ENCODE measurements around the gene YKT6. TPM values are rescaled to one million over a fixed set of nuclear protein-coding genes. Genes with fewer than 3 reads are reported as not detected.
A peak's percentile ranks its signal among the peaks of the same experiment; 100 is the strongest.

The YKT6 gene
- total and polyA plus RNA-seq, 7 donors, result 47.7 to 153 (median 68.7) TPM

GRCh38 chr7:44226396-44226753 is 25.6 kb downstream of the YKT6 start:
- Histone ChIP-seq H3K27ac (peak overlapping the region; percentile 68), H3K4me1 (peaks cover 8% of the 10 kb centered on the region), H3K4me3 (no peak overlapping the region), H3K27me3 (ENCODE audit: insufficient read depth in 3 of 3, low read length in 2 of 3) (peaks cover 0 to 1% (median 0%) of the 10 kb centered on the region in 3 donors), H3K36me3 (ENCODE audit: insufficient read depth in 1 of 2, low read depth in 1 of 2) (peaks cover 0 to 3% of the 10 kb centered on the region in 2 donors), H3K9me3 (no peaks in the 10 kb centered on the region)
- WGBS, 3 donors, result 43 to 65% (median 48%) methylated on average over 17 of the region's 17 CpGs
- TF ChIP-seq, protein P1, sequence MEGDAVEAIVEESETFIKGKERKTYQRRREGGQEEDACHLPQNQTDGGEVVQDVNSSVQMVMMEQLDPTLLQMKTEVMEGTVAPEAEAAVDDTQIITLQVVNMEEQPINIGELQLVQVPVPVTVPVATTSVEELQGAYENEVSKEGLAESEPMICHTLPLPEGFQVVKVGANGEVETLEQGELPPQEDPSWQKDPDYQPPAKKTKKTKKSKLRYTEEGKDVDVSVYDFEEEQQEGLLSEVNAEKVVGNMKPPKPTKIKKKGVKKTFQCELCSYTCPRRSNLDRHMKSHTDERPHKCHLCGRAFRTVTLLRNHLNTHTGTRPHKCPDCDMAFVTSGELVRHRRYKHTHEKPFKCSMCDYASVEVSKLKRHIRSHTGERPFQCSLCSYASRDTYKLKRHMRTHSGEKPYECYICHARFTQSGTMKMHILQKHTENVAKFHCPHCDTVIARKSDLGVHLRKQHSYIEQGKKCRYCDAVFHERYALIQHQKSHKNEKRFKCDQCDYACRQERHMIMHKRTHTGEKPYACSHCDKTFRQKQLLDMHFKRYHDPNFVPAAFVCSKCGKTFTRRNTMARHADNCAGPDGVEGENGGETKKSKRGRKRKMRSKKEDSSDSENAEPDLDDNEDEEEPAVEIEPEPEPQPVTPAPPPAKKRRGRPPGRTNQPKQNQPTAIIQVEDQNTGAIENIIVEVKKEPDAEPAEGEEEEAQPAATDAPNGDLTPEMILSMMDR (IDR thresholded peaks at IDR 0.05), result no peak
- ATAC-seq (peak in 1 of 4 donors; percentile 9), DNase-seq (peak; percentile 14 to 52)
- intact Hi-C loops (cut with DNase I), result no loop called here

DNA sequence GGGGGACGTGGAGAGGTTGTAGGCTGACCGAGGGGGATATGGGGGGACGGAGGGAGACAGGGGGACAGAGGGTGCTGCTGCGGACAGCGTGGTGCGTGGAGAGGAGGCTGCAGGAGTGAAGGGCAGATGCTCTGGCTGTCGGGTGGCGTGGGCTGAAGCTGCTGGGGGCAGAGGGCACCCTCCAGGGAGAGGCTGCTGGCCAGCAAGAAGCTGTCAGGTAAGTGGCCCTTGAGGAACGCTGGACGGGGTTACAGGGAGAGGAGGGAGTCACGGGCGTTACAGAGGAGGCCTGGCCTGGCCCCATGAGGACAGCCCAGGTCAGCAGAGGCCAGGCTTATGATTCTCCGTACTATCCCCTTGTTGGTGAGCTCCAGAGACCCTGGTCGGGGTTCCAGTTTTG is 27.1 kb downstream of the YKT6 start:
- no peak for DNase-seq
- H3K9me3 ChIP-seq, result no peaks in the 10 kb centered on the region
- H3K4me3 ChIP-seq, result no peak overlapping the region
- TF ChIP-seq, protein P1 (IDR thresholded peaks at IDR 0.05), result no peak
- H3K27me3 ChIP-seq (ENCODE audit: insufficient read depth in 3 of 3, low read length in 2 of 3), result peaks cover 0 to 1% (median 0%) of the 10 kb centered on the region in 3 donors
- H3K27ac ChIP-seq, result no peak overlapping the region
- intact Hi-C loops (cut with DNase I), result no loop called here
- peaks cover 0 to 3% of the 10 kb centered on the region in 2 donors for H3K36me3 ChIP-seq (ENCODE audit: insufficient read depth in 1 of 2, low read depth in 1 of 2)
- 71 to 89% (median 82%) methylated on average over 10 to 14 of the region's 14 CpGs for WGBS, 3 donors
- no peak for ATAC-seq
- peaks cover 8% of the 10 kb centered on the region for H3K4me1 ChIP-seq

GRCh38 chr7:44228571-44229350 is 28.0 kb downstream of the YKT6 start:
- no peak overlapping the region for H3K4me3 ChIP-seq
- 79 to 85% (median 82%) methylated on average over 28 to 29 of the region's 29 CpGs for WGBS, 3 donors

GRCh38 chr7:44229546-44230105 is 28.8 kb downstream of the YKT6 start:
- WGBS, 3 donors, result 58 to 74% (median 65%) methylated on average over 8 to 11 of the region's 11 CpGs
- H3K27ac ChIP-seq, result no peak overlapping the region
- ATAC-seq (no peak), DNase-seq (peak in 1 of 2 donors; percentile 46)
- TF ChIP-seq, protein P1 (IDR thresholded peaks at IDR 0.05), result no peak
- peaks cover 8% of the 10 kb centered on the region for H3K4me1 ChIP-seq
- no peaks in the 10 kb centered on the region for H3K9me3 ChIP-seq
- H3K36me3 ChIP-seq (ENCODE audit: insufficient read depth in 1 of 2, low read depth in 1 of 2), result peaks cover 0 to 8% of the 10 kb centered on the region in 2 donors
- intact Hi-C loops (cut with DNase I), result no loop called here
- peaks cover 0 to 1% (median 0%) of the 10 kb centered on the region in 3 donors for H3K27me3 ChIP-seq (ENCODE audit: insufficient read depth in 3 of 3, low read length in 2 of 3)
- H3K4me3 ChIP-seq, result no peak overlapping the region

More at GRCh38 chr7:44228571-44229350, 28.0 kb downstream of the YKT6 start:
- Histone ChIP-seq H3K27ac (no peak overlapping the region), H3K36me3 (ENCODE audit: insufficient read depth in 1 of 2, low read depth in 1 of 2) (peaks cover 0 to 4% of the 10 kb centered on the region in 2 donors), H3K4me1 (peaks cover 8% of the 10 kb centered on the region), H3K9me3 (no peaks in the 10 kb centered on the region), H3K27me3 (ENCODE audit: insufficient read depth in 3 of 3, low read length in 2 of 3) (peaks cover 0 to 1% (median 0%) of the 10 kb centered on the region in 3 donors)
- intact Hi-C loops (cut with DNase I), result no loop called here
- ATAC-seq (no peak), DNase-seq (no peak)
- TF ChIP-seq, protein P1 (IDR thresholded peaks at IDR 0.05), result no peak

Data from psoas muscle (tissue), 8 donors.